ENCODE data around the gene CELSR3.

GRCh38 chr3:48695393-48695753 lies 32.7 kb upstream of the CELSR3 start:
- TF ChIP-seq EGR1 (IDR thresholded peaks at IDR 0.05; ENCODE audit: low read depth in 2 of 2) (no peak), CTCF (IDR thresholded peaks at IDR 0.05; ENCODE audit: low read depth, low read length, missing input control) (no peak), MAX (IDR thresholded peaks at IDR 0.05) (no peak), FOXA1 (IDR thresholded peaks at IDR 0.05) (no peak), ATF3 (IDR thresholded peaks at IDR 0.05) (no peak), REST (IDR thresholded peaks at IDR 0.05) (no peak), ZBTB33 (IDR thresholded peaks at IDR 0.05) (no peak), HNF4A (conservative IDR thresholded peaks at IDR 0.05) (no peak), NR2F2 (IDR thresholded peaks at IDR 0.05) (no peak), RXRA (IDR thresholded peaks at IDR 0.05) (no peak), RAD21 (IDR thresholded peaks at IDR 0.05) (no peak), GABPA (IDR thresholded peaks at IDR 0.05 in 1 of 2, conservative IDR thresholded peaks at IDR 0.05 in 1 of 2) (no peak), JUND (IDR thresholded peaks at IDR 0.05) (no peak)
